Activated T-helper 9 cell treated with anti-CD3 and anti-CD28 coated beads, Interleukin-2, amount 50 U/mL, for 16 hours (primary cell): ENCODE results near the gene FGD4.
"Not testable (repeated sequence)": the region's sequence is repeated elsewhere in the genome, so short reads cannot be mapped to it uniquely, and the experiment has no call there.

Source experiments
- DNase-seq: peaks from one replicate; pipeline ENCODE4 v3.0.0-alpha.2; 2020; ENCODE audit warnings: low read depth

FGD4 gene

GRCh38 chr12:32561931-32562341, 162.6 kb downstream of the FGD4 start:
- no peak for DNase-seq

GRCh38 chr12:32562413-32562812, 163.1 kb downstream of the FGD4 start:
- not testable (repeated sequence) for DNase-seq

- DNase-seq = no peak
Measured at GRCh38 chr12:32566663-32567295, 167.4 kb downstream of the FGD4 start.

DNA sequence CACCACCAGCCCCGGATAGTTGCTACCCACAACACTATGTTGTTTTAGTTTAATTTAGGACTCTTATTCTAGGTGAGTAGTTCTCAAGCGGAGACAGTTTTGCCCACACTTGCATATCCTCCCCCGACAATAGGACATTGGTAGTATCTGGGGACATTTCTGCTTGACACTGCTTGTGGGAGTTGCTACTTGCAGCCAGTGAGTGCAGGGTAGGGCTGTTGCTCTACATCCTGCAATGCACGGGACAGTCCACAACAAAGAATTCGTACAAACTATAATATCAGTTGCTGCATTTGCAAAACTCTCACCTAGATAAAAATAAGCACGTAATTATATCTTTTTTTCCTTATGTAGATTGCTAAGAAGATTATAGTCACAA, 167.9 kb downstream of the FGD4 start:
- no peak for DNase-seq

DNA sequence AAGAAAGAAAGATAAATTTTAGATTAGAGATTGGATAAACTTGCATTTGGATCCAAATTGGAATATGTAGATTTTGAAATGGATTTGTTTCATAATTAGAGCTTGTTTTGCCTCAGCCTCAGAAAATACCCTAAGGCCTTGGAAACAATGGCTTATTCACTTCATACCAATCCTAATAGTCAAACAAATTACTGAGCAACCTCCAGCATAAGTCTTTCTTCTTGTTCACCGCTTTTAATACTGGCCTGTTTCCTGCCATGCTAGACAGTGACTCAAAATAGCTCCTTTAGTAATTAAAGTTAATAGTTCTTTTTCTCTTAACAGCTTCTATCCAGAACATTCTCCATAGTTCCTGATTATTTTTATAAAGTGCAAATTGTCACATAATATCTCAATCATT, 168.9 kb downstream of the FGD4 start:
- no peak for DNase-seq

- DNase-seq = no peak
Measured at GRCh38 chr12:32569259-32569658, 169.9 kb downstream of the FGD4 start.

DNA sequence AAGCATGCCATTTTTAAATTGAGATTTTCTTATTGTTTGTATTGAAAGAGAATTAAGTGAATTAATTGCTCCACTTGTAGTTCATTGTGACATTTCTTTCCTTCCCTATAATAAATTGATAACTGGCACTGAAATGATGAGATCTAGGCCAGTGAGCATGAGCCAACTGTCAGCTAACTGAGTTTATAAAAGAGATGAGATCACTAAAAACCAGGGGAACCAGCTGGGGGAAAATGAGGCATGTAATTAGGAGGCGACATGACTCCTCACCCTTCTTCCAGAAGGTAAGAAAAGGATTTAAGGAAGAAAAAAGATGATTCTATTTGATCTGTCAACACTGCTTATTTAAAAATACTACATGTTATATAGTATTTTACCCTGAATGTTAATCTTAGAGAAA, 175.2 kb downstream of the FGD4 start:
- DNase-seq = no peak

GRCh38 chr12:32577328-32577727, 178.0 kb downstream of the FGD4 start:
- no peak for DNase-seq

DNA sequence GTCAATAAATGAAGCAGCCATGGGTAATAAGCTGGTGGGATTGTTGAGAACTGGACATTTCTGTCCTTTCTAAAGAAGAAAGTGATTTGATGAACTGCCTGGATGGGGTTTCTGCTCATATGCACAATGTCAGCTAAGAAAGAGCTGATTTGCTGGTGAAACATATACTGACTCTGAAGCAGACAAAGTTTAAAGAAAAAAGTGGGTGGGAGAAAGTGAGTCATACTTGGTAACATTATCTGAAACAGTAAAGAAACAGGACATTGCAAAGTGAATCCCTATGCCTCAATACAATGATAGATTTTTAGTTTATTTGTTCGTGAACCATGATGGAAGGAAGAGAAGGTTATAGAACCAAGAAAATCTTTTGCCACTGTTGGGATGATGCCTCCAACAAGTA, 184.2 kb downstream of the FGD4 start:
- no peak for DNase-seq

GRCh38 chr12:32585680-32586079, 186.3 kb downstream of the FGD4 start:
- no peak for DNase-seq

GRCh38 chr12:32586390-32586789, 187.0 kb downstream of the FGD4 start:
- DNase-seq = no peak

DNA sequence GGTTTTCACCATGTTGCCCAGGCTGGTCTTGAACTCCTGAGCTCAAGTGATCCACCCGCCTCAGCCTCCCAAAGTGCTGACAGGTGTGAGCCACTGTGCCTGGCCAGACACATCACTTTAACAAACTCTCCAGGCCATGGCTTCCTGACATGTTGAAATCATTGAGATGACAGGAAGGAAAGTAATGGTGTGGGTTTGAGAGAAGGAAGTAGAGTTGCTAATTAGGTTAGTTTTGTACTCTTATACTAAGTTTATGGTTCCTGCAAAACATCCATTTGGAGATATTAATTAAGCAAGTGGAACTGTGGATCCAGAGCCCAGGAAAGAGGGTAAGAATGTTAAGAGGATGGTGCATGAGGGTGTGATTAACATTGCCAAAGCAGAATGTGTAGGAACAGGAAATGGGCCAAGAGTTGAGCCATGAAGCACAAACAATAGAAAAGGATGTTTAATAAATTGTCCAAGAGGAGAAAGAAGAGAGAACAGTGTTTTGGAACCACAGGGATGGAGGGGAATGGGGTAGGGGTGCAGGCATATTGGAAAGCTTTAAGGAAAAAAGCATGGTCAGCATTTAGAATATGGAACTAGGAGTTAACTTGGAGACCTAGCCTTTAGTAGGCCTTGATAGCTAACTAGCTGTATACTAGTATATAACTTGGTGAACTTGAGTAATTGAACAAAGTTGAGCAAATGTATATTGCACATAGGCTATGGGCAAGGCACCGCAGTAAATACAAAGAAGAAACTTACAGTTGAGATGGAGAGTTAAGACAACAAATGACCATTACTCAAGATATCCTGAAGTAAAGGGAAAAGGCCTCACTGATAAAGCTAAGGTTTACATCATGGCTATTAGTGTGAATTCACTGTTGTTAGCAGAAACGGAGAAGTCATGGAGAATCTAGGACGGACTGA, 188.5 kb downstream of the FGD4 start:
- DNase-seq = no peak

DNA sequence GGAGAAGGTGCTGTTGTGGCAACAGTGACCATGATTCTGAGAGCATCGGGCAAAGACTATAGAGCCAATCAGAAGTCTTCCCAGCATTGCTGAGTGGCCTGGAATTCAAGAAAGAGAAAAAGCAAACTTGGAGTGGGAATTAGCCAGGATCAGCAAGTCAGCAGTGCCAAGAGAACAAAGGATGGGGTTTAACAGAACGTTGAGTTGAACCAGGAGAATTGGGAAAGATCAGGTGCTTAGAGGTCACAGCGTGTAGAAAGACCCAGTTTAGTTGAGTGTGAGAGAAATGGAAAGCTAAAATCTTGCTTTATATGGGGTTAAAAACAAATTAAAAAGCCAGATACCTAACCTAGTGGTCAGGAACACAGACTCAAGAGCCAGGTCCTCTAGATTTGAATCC, 189.2 kb downstream of the FGD4 start:
- DNase-seq = no peak

- DNase-seq = no peak
Measured at GRCh38 chr12:32589165-32589865, 190.0 kb downstream of the FGD4 start.

GRCh38 chr12:32595251-32595650, 195.9 kb downstream of the FGD4 start:
- DNase-seq = no peak

GRCh38 chr12:32596030-32596429, 196.7 kb downstream of the FGD4 start:
- DNase-seq = no peak

- DNase-seq = no peak
Measured at GRCh38 chr12:32598688-32599087, 199.3 kb downstream of the FGD4 start.

- no peak for DNase-seq
Measured at GRCh38 chr12:32600681-32601080, 201.3 kb downstream of the FGD4 start.

- no peak for DNase-seq
Measured at GRCh38 chr12:32603071-32603470, 203.7 kb downstream of the FGD4 start.

DNA sequence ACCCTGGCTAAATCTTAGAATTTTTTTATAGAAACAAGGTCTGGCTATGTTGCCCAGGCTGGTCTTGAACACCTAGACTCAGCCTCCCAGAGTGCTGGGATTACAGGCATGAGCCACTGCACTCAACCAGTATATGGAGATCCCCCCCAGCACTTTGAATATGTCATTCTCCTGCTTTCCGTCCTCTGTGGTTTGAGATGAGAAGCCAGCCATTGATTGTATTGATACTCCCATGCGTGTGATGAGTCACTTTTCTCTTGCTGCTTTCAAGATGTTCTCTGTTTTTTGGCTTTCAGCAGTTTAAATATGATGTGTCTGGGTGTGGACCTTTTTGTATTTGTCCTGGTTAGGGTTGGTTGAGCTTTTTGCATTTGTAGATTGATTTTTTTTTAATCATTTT, 204.5 kb downstream of the FGD4 start:
- no peak for DNase-seq

DNA sequence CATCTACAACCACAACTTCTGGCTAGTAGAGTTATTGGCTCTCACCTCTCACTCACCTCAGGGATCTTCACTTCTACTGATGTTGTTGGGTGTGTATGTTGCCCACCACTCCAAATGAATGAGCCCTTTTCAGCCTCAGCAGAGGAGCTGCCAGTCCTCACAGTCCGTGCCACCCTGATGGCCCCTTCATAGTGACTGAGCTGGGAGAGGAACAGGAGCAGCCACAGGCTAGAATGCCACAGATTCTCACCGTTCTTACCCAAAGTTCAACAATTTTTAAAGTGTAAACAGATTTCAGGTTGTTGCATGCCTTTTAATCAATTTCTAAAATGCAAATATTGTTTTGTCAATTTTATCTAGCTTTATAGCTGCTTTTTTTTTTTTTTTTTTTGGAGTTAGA, 205.2 kb downstream of the FGD4 start:
- DNase-seq = no peak

DNA sequence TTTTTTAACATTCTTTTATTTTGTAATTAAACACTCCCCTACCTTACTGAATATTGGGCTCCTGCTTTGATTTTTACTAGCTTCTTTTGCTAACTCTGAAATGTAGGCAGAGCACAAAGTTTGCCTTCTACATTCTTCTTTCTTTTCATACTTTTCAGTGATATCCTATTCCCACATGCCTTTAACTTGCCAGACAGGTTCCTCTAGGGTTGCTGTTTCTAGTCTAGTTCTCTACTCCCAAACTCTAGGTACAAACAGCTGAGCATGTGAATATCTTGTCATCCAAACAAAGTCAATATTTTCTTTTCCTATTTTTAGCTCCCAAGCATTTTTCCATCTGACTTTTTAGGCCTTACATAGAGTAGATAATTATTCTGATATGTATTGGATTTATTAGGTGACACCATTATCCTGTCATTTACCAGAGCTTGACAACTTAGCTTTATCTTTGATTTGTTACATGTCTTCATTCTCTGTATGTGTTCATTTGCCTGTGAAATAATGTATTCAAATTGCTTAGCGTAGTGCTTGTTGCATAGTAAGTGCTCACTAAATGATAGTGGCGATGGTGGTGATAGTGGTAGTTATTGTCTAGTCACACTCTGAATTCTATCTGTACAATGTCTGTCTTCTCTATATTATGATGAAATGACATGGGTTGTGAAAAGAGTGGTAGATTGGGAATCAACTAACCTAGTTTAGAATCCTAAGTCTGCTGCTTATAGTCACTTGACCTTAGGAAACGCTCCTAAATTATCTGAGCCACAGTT, 206.2 kb downstream of the FGD4 start:
- DNase-seq = no peak
